GM19438 (cell line): ENCODE measurements around the gene ACAD9.

ENCODE experiments used
- ATAC-seq: cut with Tn5 transposase; IDR thresholded peaks from one replicate; pipeline ENCODE4 v1.9.1; 2021; ENCODE audit warnings: low read depth; ENCODE audit not compliant: unreplicated experiment

ACAD9 gene

DNA sequence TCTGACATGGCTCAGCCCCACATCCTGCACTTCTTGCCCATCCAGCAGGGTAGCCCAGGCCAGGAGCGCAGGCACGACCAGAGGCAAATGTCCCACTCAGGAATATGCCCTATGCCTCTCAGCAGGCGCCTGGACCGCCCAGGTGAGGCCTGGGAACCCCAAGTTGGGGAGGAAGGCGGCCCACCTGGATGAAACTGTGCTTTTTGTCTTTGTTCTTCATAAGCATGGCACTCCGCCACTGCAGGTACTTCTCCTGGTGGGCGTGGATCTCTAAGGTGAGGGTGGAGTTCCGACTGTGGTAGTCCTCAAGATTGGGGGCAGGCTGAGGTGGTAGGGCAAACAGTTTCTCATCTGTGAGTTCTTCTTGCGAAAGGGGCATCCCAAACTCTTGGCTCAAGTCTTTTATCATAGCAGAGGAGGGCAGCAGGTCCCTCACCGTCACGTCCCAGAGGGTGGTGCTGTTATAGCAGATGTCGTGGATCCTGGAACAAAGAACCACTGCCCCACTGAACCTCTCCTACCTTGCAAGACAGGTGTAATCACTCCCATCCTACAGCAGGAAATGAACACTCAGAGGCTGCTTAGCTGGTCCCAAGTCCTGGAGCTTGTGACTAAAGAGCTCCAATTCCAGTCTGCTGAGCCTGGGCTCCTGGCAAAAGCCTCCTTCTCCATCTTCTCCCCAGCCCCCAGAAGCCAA is 53.2 kb downstream of the ACAD9 start:
- ATAC-seq = no peak

DNA sequence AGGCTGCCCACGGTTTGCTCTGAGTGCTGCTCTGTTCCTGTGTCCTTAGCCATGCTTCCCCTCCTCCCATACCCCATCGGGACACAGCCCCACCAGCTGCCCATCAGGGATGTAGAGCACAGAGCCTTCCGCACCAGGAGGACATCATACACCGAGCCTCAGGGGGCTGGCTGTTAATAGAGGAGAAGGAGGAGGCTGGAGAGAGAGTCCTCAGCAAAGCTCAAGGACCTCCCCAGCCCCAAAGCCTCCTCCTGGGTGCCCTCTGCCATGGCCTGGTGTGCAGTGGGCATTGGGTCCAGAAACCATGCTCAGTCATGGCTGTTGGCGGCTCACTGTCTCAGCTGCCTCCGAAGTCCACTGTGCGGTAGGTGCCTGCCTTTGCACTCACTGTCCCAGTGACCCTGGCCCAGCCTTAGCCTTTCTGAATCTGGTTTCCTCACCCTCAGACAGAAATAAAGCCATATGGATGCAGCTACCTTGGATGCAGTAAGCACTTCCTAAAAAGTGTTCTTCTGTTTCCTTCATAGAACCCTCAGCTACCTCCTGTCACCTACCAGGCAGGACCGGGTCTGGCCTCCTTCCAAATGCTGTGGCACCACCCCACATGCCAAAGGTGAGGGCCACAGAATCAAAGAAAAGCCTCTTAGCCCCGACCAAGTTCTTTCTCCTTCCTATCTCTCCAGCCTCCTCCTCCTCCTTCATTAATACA is 53.9 kb downstream of the ACAD9 start:
- no peak for ATAC-seq

DNA sequence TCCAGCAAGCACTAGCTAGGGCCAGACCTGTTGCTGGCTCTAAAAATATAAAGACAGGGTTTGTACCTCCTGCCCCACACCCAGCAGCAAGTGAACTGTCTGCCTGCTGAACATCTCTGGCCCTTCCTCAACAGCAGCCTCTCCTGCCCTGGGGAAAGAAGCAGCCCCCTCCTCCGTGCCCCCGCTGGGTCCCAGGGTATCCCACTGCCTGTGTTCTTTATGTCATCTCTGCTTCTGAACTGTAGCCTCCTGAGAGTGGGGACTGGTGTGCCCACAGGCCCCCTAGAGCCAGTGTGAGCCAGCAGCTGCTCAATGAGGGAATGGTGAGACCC is 54.5 kb downstream of the ACAD9 start:
- ATAC-seq = no peak

DNA sequence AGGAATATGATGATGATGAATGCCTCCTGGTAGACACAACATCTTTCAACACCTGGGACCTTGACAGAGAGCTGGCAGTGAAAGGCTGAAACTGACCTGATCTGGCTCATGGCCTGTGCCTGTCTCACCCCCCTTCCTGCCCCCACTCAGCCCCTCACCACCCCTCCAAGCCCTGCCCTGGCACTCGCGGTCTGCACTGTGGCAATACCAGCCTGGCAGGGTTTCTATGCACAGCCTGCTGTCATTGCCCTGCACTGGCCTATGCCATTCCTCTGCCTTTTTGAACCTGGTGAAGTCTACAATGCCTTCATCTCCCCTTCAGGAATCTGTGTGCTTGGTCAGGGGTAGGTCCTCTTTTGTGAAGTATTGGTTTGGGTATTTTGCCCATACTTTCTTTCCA is 56.5 kb downstream of the ACAD9 start:
- no peak for ATAC-seq

DNA sequence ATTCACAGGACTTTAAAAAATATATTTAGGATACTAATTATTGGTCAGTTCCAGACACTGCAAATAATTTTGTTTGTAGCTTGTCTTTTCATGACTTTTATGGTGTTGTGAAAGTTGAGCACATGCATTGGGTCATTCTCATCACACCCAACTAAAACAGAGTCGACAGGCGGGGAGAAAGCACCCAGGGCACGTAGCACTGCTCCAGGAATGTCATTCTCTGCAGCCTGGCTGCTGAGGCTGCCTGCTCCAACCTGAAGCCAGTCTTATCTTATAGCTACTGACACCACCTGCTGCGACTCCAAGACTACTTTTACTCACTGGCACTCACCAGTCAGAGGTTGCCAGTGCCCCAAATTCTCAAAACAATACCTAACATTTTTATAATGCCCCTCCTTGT is 56.9 kb downstream of the ACAD9 start:
- no peak for ATAC-seq

DNA sequence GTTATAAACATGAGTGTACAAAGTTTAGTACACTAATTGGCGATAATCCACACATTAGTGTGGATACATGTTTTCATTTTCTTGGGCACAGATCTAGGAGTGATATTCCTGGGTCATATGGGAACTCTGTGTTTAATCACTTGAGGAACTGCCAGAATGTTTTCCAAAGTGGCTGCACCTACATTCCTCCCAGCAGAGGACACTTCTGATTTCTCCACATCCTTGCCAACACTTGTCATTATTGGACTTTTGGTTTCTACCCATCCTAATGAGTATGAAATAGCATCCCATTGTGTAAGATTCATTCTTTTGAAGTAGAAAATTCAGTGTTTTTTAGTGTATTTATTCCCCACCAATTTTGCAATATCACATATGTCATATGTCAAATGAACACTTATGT is 60.8 kb downstream of the ACAD9 start:
- no peak for ATAC-seq

DNA sequence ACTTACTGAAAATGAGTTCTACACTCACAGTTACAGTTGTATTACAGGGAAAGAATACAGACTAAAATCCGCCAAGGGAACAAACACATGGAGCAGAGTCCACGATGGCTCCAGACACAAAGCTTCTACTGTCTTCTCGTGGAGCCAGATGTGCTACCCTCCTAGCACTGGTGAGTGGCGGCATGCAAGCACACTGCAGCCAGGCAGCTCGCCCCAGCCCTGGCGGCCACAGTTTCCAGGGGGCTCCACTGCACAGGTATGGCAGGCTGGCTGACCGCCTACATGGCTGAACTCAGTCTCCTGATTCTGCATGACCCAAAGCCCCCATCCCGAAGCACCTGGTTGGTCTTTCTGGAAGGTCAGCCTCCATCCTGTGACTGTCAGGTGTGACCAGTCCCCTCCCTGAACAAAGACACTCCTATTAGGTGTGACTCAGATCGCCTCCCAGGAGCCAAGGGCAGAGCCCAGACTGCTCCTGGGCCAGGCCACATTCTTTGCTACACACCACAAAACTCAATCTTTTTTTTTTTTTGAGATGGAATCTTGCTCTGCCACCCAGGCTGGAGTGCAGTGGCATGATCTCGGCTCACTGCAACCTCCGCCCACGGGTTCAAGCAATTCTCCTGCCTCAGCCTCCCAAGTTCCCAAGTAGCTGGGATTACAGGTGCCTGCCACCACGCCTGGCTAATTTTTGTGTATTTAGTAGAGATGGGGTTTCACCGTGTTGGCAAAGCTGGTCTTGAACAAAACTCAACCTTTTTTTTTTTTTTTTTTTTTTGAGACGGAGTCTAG is 62.9 kb downstream of the ACAD9 start:
- no peak for ATAC-seq

DNA sequence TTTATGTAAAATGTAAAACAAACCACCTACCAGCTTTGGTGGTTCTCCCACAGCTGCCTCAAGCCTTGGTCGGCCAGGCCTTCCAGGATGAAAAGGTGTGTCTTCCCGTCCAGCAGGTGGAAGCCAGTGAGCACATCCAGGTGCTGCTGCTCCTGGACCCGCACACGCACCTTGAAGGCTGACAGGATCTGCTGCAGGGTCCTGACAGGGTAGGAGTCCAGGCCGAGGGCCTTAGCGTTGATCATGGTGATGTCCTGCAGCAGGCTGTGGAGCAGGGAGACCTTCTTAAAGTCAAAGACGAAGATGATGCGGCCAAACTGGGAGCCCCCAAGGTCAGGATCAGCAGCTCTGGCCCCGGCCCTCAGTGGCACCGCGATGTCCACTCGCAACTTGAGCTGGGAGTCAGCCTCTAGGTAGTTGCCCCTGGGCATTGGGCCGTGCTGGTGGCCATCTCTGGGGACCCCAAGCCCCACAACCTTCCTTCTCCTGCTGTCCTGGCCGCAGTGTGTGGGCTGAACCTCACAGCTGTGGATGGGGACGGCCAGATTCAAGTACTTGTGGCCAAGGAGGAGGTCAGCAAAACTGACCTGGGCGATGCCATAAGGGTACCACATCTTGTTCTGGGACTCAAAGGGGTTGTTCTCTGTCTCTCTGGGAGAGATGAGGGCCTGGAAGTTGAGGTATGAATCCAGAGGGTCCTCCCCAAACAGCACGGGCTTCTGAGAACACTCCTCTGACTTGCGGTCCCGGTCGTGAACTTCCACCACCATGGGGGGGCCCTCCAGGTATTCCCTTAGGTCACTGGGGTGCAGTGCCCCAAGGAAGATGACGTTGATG is 65.8 kb downstream of the ACAD9 start:
- no peak for ATAC-seq

DNA sequence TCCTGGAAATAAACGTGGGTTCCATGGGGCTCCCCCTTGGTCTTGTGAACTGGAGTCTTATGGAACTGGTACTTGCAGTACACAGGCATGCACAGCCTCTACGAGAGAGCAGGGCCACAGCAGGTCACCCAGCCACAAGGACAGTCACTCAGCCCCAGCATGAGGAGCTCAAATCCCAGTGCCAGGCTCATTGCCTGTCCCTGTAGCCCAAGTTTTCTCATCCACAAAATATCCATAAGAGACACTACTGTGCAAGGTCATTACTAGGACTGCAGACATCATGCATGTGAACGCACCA is 66.4 kb downstream of the ACAD9 start:
- ATAC-seq = no peak

DNA sequence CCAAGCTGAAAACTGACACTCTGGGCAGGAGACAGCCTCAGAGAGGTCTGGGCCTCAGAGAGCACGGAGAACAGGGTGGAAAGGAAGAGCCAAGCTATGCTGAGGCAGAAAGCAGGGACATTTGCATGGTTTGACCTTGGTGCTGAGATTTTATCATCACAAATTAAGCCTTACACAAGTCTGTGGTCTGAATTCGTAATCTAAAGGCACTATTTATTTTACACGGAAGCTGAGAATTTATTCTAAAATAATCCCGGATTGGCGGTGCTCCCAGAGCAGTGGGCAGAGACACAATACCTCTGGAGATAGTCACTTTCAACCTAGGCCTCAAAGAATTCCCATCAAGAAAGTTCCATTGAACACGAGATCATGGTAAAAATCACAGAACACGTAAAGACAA is 67.0 kb downstream of the ACAD9 start:
- ATAC-seq = no peak

DNA sequence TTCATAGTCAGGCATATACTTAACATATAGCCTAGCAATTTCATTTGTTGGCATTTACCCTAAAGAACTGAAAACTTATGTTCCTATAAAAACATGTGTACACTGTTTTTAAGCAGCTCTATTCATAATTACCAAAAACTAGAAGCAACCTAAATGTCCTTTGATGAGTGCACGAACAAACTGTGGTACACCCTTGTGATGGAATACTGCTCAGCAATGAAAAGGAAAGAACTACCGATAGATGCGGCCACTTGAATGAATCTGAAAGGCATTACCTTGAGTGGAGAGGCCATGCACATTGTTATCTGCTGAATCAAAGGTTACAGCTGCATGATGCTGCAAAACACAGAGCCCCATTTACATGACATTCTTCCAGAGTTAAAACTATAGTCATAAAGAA is 69.7 kb downstream of the ACAD9 start:
- ATAC-seq = no peak

DNA sequence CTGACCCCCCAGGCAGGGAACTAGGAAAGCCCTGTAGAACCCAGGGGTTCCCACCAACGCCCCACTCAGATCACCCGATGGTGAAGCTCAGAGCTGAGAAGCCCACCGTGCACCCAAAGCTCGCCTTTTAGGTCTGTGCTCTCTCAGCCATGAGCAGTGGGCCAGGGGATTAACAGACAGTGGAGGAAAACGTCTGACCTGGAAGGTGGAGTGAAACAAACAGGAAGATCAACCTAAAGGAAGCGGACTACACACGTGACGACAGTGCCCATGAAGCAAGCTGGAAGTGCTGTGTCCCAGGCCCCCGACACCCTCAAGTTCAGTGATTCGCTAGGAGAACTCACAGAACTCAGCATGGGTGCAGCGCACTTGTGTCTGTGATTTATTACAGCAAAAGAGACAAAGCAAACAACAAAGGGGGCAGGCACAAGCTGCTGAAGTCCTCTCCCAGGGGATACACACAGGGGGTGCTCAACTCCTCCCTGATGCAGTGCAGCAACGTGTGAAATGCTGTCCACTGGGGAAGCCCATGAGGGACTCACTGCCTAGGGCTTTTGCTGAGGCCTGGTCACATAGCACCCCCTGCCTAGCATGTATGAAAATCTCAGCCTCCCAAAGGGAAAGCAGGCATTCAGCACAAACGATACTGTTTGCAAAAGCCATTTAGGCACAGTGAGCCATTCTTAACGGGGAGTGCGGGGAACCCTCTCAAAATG is 71.0 kb downstream of the ACAD9 start:
- ATAC-seq = no peak

DNA sequence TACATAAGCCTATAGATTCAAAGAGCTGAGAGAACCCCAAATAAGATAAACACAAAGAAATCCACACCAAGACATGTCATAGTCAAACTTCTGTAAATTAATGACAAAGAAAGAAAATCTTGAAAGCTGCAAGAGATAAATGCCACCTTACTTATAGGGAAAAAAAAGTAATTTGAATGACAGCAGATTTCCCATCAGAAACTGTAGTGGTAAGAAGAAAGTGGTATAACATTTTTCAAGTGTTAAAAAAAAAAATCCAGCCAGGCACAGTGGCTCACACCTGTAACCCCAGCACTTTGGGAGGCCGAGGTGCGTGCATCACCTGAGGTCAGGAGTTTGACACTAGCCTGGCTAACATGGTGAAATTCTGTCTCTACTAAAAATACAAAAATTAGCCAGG is 77.0 kb downstream of the ACAD9 start:
- no peak for ATAC-seq
